ENCODE measurements around the gene DNM2. TPM values are rescaled to one million over a fixed set of nuclear protein-coding genes. Genes with fewer than 3 reads are reported as not detected.

DNM2 gene
- polyA plus RNA-seq, 2 of the 4 experiments (the other 2 are of a cell fraction), result 32.9 to 58.5 TPM

- TF ChIP-seq, protein P1, sequence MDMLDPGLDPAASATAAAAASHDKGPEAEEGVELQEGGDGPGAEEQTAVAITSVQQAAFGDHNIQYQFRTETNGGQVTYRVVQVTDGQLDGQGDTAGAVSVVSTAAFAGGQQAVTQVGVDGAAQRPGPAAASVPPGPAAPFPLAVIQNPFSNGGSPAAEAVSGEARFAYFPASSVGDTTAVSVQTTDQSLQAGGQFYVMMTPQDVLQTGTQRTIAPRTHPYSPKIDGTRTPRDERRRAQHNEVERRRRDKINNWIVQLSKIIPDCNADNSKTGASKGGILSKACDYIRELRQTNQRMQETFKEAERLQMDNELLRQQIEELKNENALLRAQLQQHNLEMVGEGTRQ (IDR thresholded peaks at IDR 0.05), result no peak
Measured at GRCh38 chr19:10812902-10813404, 95.1 kb downstream of the DNM2 start (continued).

DNA sequence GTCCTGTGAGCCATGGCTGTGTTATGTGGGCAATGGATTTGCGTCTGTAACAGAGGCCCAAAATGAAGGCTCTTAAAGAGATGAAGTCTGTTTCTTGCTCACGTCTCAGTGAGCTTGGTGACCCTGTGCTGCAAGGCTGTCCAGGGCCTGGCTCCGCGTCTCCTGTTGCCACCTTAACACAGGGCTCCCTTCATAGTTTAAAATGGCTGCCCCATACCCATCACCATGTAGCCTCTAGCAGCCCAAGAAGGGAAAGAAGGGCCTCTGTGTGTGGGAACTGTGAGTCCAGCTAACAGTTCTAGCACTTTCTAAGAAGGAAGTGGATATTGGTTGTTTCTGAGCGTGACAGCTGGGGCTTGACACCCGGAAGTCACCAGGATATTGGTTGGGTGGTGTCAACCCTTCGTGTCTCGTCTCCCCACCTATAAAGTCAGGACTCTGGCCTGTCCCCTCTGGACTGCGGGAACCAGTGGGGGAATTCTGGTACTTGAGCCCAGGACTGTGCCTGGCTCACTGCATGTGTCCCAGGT is 97.2 kb downstream of the DNM2 start:
- Histone ChIP-seq H3K9me3 (no peaks in the 10 kb centered on the region), H3K4me3 (no peak overlapping the region), H3K4me2 (no peak overlapping the region), H3K4me1 (peaks cover 14% of the 10 kb centered on the region), H3K27ac (no peak overlapping the region)
- no peak for ATAC-seq
- DNase-seq (ENCODE audit: low read depth in 1 of 2, low spot score in 1 of 2), result no peak
- CTCF ChIA-PET, result no interaction called here
- FAIRE-seq, result no peak
- TF ChIP-seq FOSL2 (IDR thresholded peaks at IDR 0.05) (no peak), FOSL2 (CRISPR knock-in tag; IDR thresholded peaks at IDR 0.05) (no peak), ZNF302 (CRISPR knock-in tag; IDR thresholded peaks at IDR 0.05) (no peak), HOXB5 (CRISPR knock-in tag; IDR thresholded peaks at IDR 0.05) (no peak), TP53 (CRISPR knock-in tag; IDR thresholded peaks at IDR 0.05) (no peak), CHD2 (IDR thresholded peaks at IDR 0.05; ENCODE audit: low read length, partially characterized antibody) (no peak), REST (IDR thresholded peaks at IDR 0.05) (no peak), CTCF (IDR thresholded peaks at IDR 0.05) (no peak), BCL3 (IDR thresholded peaks at IDR 0.05) (no peak), HES2 (IDR thresholded peaks at IDR 0.05) (no peak), RCOR1 (IDR thresholded peaks at IDR 0.05; ENCODE audit: low read depth, low read length) (no peak), POLR2AphosphoS2 (conservative IDR thresholded peaks at IDR 0.05; ENCODE audit: low read length) (no peak), TFCP2L1 (CRISPR knock-in tag; IDR thresholded peaks at IDR 0.05) (no peak)
- TF ChIP-seq, protein P2, sequence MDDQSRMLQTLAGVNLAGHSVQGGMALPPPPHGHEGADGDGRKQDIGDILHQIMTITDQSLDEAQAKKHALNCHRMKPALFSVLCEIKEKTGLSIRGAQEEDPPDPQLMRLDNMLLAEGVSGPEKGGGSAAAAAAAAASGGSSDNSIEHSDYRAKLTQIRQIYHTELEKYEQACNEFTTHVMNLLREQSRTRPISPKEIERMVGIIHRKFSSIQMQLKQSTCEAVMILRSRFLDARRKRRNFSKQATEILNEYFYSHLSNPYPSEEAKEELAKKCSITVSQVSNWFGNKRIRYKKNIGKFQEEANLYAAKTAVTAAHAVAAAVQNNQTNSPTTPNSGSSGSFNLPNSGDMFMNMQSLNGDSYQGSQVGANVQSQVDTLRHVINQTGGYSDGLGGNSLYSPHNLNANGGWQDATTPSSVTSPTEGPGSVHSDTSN (IDR thresholded peaks at IDR 0.05), result no peak
- POLR2A ChIA-PET, result no interaction called here
- WGBS (ENCODE audit: missing lambda C conversion rate), result 89% methylated on average over 7 of the region's 9 CpGs
